Esophagus squamous epithelium (tissue), 5 donors: ENCODE results near the gene ACSL1. TPM values are rescaled to one million over a fixed set of nuclear protein-coding genes. Genes with fewer than 3 reads are reported as not detected.
"Not testable (repeated sequence)": the region's sequence is repeated elsewhere in the genome, so short reads cannot be mapped to it uniquely, and the experiment has no call there.

ENCODE experiments used
- DNase-seq: peaks from one replicate; lab custom pipeline; 2025; lab: John Stamatoyannopoulos, UW
- H3K27ac ChIP-seq, 4 donors: fragments of 200-600 bp; sonication (generic); one replicate each; pipeline ENCODE4 v1.5.1; 2016 to 2019; ENCODE audit warnings: mild to moderate bottlenecking in 1 of 4
- H3K27me3 ChIP-seq, 4 donors: fragments of 200-600 bp; sonication (generic); 1 replicate in 3 of 4; 2 replicates in 1 of 4; pipeline versions ENCODE4 v1.5.1 to v1.6.0; 2017 to 2021; ENCODE audit warnings: antibody characterized with exemption in 1 of 4
- H3K36me3 ChIP-seq, 3 donors: fragments of 200-600 bp; sonication (generic); one replicate each; pipeline ENCODE4 v1.5.1; 2016 to 2019
- H3K4me1 ChIP-seq, 3 donors: fragments of 200-600 bp; sonication (generic); one replicate each; pipeline ENCODE4 v1.5.1; 2017 to 2019
- H3K4me3 ChIP-seq, 4 donors: fragments of 200-600 bp; sonication (generic); 1 replicate in 3 of 4; 2 replicates in 1 of 4; pipeline ENCODE4 v1.5.1; 2016 to 2019; ENCODE audit warnings: mild to moderate bottlenecking in 2 of 4, moderate library complexity in 1 of 4
- H3K9me3 ChIP-seq, 3 donors: fragments of 200-600 bp; sonication (generic); one replicate each; pipeline ENCODE4 v1.5.1; 2016 to 2019
- CTCF ChIP-seq, 6 experiments: fragments of 450-650 bp in 4 of 6; fragments of 200-600 bp in 2 of 6; sonication (generic) in 2 of 6; IDR thresholded peaks; one replicate each; pipeline ENCODE4 v1.5.1; 2016 to 2019; ENCODE audit warnings: antibody characterized with exemption in 6 of 6, mild to moderate bottlenecking in 4 of 6, moderate library complexity in 4 of 6
- POLR2A ChIP-seq, 4 donors: fragments of 450-650 bp; IDR thresholded peaks; one replicate each; pipeline ENCODE4 v1.6.1; 2017; ENCODE audit warnings: antibody characterized with exemption in 4 of 4, mild to moderate bottlenecking in 4 of 4, moderate library complexity in 3 of 4
- WGBS, 2 donors: methylation state at CpG; one replicate each; pipeline ENCODE4 v1.1.5; 2018; 5-methylcytosine and 5-hydroxymethylcytosine counted together
- intact Hi-C: fragments of 100-400 bp; cut with DNase I; formaldehyde crosslinking; loops from one replicate; pipeline ENCODE4 v1.15.0; 2022
- total RNA-seq, 4 donors: library from RNA; depleted of rRNA; stranded (reverse); fragments of >200 nt; gene quantifications; one replicate each; pipeline ENCODE4 v1.1.0, GENCODE V29; 2016
- donor health status: DM: yes; HTN: yes; CAD: no.

Gene ACSL1
- total RNA-seq, 4 donors from 2014 or later = 59.7 to 101 (median 73.8) TPM

DNA sequence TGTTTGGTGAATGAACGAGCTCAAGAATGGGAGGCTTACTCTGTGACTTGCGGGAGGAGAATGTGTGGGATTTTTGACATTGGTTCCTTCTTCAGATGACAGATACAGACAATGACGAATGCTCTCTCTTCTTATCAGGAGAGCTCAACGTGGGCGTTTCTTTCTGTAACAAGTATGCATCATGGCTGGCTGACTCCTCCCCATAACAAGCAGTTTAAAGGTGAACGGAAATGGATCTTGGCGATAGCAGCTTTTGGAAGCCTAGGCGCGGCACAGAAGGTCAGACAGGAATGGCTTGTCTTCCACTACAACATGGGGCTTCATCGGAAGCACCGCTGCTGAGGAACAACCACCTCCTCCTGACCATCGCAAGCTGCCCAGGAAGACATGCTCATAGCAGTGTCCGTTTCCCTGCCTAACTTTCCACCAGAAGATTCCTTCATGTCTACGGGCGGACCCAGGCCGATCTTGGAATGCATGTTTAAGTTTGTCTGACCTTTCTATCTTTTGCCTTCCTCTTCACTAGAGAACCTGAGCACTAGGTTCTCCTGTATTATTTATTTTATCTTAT is 18.3 kb upstream of the ACSL1 start:
- 75 to 89% methylated on average over 16 of the region's 16 CpGs for WGBS, 2 donors
- Histone ChIP-seq H3K4me3 (no peak overlapping the region), H3K36me3 (no peaks in the 10 kb centered on the region), H3K9me3 (no peaks in the 10 kb centered on the region), H3K27ac (no peak overlapping the region), H3K4me1 (peaks cover 10 to 24% (median 14%) of the 10 kb centered on the region in 3 donors), H3K27me3 (peaks cover 0 to 3% (median 0%) of the 10 kb centered on the region in 4 donors)
- intact Hi-C loops = no loop called here
- no peak for DNase-seq
- TF ChIP-seq CTCF (IDR thresholded peaks at IDR 0.05) (no peak), POLR2A (IDR thresholded peaks at IDR 0.05) (no peak)

GRCh38 chr4:184839075-184839399 is 13.3 kb upstream of the ACSL1 start:
- intact Hi-C loops, H3K9me3 ChIP-seq, H3K4me1 ChIP-seq, H3K27ac ChIP-seq, H3K27me3 ChIP-seq, H3K4me3 ChIP-seq, DNase-seq, H3K36me3 ChIP-seq: not testable (repeated sequence)
- 85 to 90% methylated on average over 3 to 6 of the region's 6 CpGs for WGBS, 2 donors

GRCh38 chr4:184838249-184839074 is 12.7 kb upstream of the ACSL1 start:
- Histone ChIP-seq H3K27ac (no peak overlapping the region), H3K27me3 (no peaks in the 10 kb centered on the region), H3K9me3 (no peaks in the 10 kb centered on the region), H3K4me3 (no peak overlapping the region), H3K4me1 (no peaks in the 10 kb centered on the region), H3K36me3 (no peaks in the 10 kb centered on the region)
- TF ChIP-seq POLR2A (IDR thresholded peaks at IDR 0.05) (no peak), CTCF (IDR thresholded peaks at IDR 0.05) (no peak)
- WGBS, 2 donors = 56 to 64% methylated on average over 10 to 11 of the region's 11 CpGs
- intact Hi-C loops = no loop called here
- DNase-seq = no peak

GRCh38 chr4:184836613-184837012 is 10.8 kb upstream of the ACSL1 start:
- TF ChIP-seq POLR2A (IDR thresholded peaks at IDR 0.05) (no peak), CTCF (IDR thresholded peaks at IDR 0.05) (no peak)
- H3K9me3 ChIP-seq = no peaks in the 10 kb centered on the region
- no peaks in the 10 kb centered on the region for H3K36me3 ChIP-seq
- H3K27ac ChIP-seq = no peak overlapping the region
- WGBS, 2 donors = 84 to 88% methylated on average over 5 of the region's 5 CpGs
- intact Hi-C loops = no loop called here
- H3K4me1 ChIP-seq = no peaks in the 10 kb centered on the region
- H3K4me3 ChIP-seq = no peak overlapping the region
- H3K27me3 ChIP-seq = no peaks in the 10 kb centered on the region
- no peak for DNase-seq

- Histone ChIP-seq H3K27ac (no peak overlapping the region), H3K4me3 (no peak overlapping the region), H3K27me3 (no peaks in the 10 kb centered on the region), H3K4me1 (no peaks in the 10 kb centered on the region), H3K9me3 (no peaks in the 10 kb centered on the region), H3K36me3 (no peaks in the 10 kb centered on the region)
- DNase-seq = no peak
- TF ChIP-seq POLR2A (IDR thresholded peaks at IDR 0.05) = no peak
- intact Hi-C loops = no loop called here
- 72 to 75% methylated on average over 5 to 9 of the region's 10 CpGs for WGBS, 2 donors
These were observed 7.5 kb upstream of the ACSL1 start for GRCh38 chr4:184833046-184833838.

DNA sequence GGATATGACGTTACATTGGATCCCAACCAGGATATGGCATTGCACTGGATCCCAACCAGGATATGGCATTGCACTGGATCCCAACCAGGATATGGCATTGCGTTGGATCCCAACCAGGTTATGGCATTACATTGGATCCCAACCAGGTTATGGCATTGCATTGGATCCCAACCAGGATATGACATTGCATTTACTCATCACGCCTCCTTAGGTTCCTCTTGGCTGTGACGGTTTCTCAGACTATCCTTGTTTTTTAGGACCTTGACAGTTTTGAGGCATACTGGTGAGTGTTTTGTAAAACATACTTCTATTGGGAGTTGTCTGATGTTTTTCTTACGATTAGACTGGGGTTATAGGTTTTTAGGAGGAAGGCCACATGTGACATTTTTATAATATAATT is 5.4 kb upstream of the ACSL1 start:
- no peak for DNase-seq
- intact Hi-C loops = no loop called here
- peaks cover 0 to 10% (median 3%) of the 10 kb centered on the region in 3 donors for H3K4me1 ChIP-seq
- 40 to 63% methylated on average over 5 of the region's 5 CpGs for WGBS, 2 donors
- no peaks in the 10 kb centered on the region for H3K27me3 ChIP-seq
- no peak overlapping the region for H3K27ac ChIP-seq
- H3K36me3 ChIP-seq = no peaks in the 10 kb centered on the region
- H3K9me3 ChIP-seq = no peaks in the 10 kb centered on the region
- H3K4me3 ChIP-seq = no peak overlapping the region
- TF ChIP-seq POLR2A (IDR thresholded peaks at IDR 0.05) (no peak), CTCF (IDR thresholded peaks at IDR 0.05) (no peak)
